Measurements from ENCODE around the gene QSOX1. TPM values are rescaled to one million over a fixed set of nuclear protein-coding genes. Genes with fewer than 3 reads are reported as not detected.

QSOX1 gene
- total and polyA plus RNA-seq, 7 experiments from 2014 or later = 9.3 to 55.6 (median 23.6) TPM

DNA sequence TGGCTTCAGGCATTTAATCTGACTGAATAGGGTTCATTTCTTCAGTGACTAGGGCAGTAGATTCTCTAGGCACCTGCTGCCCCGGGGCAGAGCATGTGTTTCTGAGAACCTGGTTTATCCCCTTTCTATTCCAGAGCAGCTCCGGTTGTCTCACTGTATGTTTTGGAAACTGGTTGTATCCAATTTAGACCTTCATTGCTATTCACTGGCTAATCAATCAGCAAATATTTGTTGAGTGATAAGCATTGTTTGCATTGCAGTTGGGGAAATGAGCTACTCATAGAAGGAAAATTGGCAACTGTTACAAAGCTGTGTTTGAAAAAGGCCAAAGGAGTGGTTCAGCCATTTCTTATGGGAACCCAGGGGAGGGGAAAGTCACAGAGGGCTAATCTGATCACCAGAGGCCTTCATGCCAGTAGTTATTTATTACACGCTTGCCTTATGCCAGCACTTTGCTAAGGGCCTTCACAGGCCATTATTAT lies 2.9 kb downstream of the QSOX1 start:
- Mint-ChIP-seq H3K4me1 (peaks cover 29 to 50% (median 42%) of the 10 kb centered on the region in 7 donors), H3K36me3 (peaks cover 0 to 5% (median 0%) of the 10 kb centered on the region in 5 donors), H3K4me3 (no peak overlapping the region), H3K27ac (peak overlapping the region in 2 of 9 donors; percentile 7 to 65), H3K27me3 (no peaks in the 10 kb centered on the region), H3K9me3 (peaks cover 0 to 2% (median 0%) of the 10 kb centered on the region in 11 donors)
- peaks cover 0 to 3% (median 0%) of the 10 kb centered on the region in 3 experiments for H3K36me3 ChIP-seq (ENCODE audit: control insufficient read depth in 2 of 3, insufficient read depth in 3 of 3, low read length in 3 of 3)
- POLR2A ChIA-PET = interaction anchor here (0.7 kb wide), 1 partner anchor 66 kb away, joined by 3 read pairs; no protein-coding TSS in a partner anchor
- intact Hi-C loops (cut with micrococcal nuclease) = loop anchor here (2.0 to 10.0 kb wide), 8 partner anchors 21 to 1867 kb away; partner anchors contain the start of genes AXDND1 (in 2 of the 2), FAM20B (in 1 of the 2), RALGPS2 (in 1 of the 2) and SOAT1 (in 1 of the 2)
- ATAC-seq (no peak), DNase-seq (no peak)
- H3K4me1 ChIP-seq (ENCODE audit: control insufficient read depth in 2 of 2, insufficient read depth in 2 of 2, low read length in 2 of 2) = peaks cover 7 to 20% of the 10 kb centered on the region in 2 donors
- H3K27me3 ChIP-seq (ENCODE audit: control insufficient read depth in 2 of 2, insufficient read depth in 2 of 2, low read length in 2 of 2) = no peaks in the 10 kb centered on the region
- H3K9me3 ChIP-seq (ENCODE audit: control insufficient read depth in 2 of 3, low read length in 3 of 3) = no peaks in the 10 kb centered on the region
- CTCF ChIA-PET = interaction anchor here (0.5 to 1.4 kb wide), 3 partner anchors 11 to 36 kb away, joined by 3 to 5 read pairs (median 5); no protein-coding TSS in a partner anchor
- H3K4me3 ChIP-seq (ENCODE audit: low read length) = no peak overlapping the region
- H3K27ac ChIP-seq (ENCODE audit: low read depth, low read length) = no peak overlapping the region

GRCh38 chr1:180158149-180159147 lies 3.8 kb downstream of the QSOX1 start:
- H3K27ac Mint-ChIP-seq = peak overlapping the region in 2 of 9 donors; percentile 23 to 65
- intact Hi-C loops (cut with micrococcal nuclease) = loop anchor here (5.0 to 10.0 kb wide), 6 partner anchors 346 to 1866 kb away; partner anchors contain the start of genes AXDND1 (in 2 of the 2), FAM20B (in 1 of the 2), RALGPS2 (in 1 of the 2) and SOAT1 (in 1 of the 2)

DNA sequence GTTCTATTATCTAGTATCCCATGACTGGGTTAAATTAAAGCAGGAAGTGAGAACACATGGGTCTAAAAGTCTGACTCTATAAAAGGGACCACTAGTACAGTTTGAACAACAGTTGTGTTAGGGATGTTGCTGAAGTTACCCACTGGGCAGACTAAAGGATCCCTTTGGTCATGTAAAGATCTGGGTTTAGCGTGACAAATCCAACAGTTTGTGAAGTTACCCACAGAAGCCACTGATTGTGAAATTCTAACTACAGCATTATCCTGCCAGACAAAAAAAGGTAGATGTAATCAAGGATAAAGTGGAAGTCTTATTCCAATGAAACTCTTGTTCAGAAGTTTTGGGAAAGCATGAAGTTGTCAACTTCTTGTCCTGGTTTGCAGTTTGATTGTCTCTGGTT lies 5.7 kb downstream of the QSOX1 start:
- POLR2A ChIA-PET = interaction anchor here (0.6 kb wide), 1 partner anchor 185 kb away, joined by 3 read pairs; no protein-coding TSS in a partner anchor
- CTCF ChIA-PET = no interaction called here
- Mint-ChIP-seq H3K4me1 (peaks cover 29 to 46% (median 39%) of the 10 kb centered on the region in 7 donors), H3K27ac (no peak overlapping the region), H3K9me3 (no peaks in the 10 kb centered on the region), H3K27me3 (no peaks in the 10 kb centered on the region), H3K4me3 (no peak overlapping the region), H3K36me3 (peaks cover 0 to 10% (median 0%) of the 10 kb centered on the region in 5 donors)
- intact Hi-C loops (cut with micrococcal nuclease) = no loop called here
- DNase-seq (no peak), ATAC-seq (peak; percentile 17)
- peaks cover 5 to 14% of the 10 kb centered on the region in 2 donors for H3K4me1 ChIP-seq (ENCODE audit: control insufficient read depth in 2 of 2, insufficient read depth in 2 of 2, low read length in 2 of 2)
- H3K27me3 ChIP-seq (ENCODE audit: control insufficient read depth in 2 of 2, insufficient read depth in 2 of 2, low read length in 2 of 2) = no peaks in the 10 kb centered on the region
- H3K9me3 ChIP-seq (ENCODE audit: control insufficient read depth in 2 of 3, low read length in 3 of 3) = no peaks in the 10 kb centered on the region
- no peaks in the 10 kb centered on the region for H3K36me3 ChIP-seq (ENCODE audit: control insufficient read depth in 2 of 3, insufficient read depth in 3 of 3, low read length in 3 of 3)
- no peak overlapping the region for H3K27ac ChIP-seq (ENCODE audit: low read depth, low read length)
- H3K4me3 ChIP-seq (ENCODE audit: low read length) = no peak overlapping the region

More at GRCh38 chr1:180158149-180159147, 3.8 kb downstream of the QSOX1 start:
- DNase-seq (no peak), ATAC-seq (no peak)
- Histone ChIP-seq H3K4me1 (ENCODE audit: control insufficient read depth in 2 of 2, insufficient read depth in 2 of 2, low read length in 2 of 2) (peaks cover 7 to 20% of the 10 kb centered on the region in 2 donors), H3K4me3 (ENCODE audit: low read length) (no peak overlapping the region), H3K27ac (ENCODE audit: low read depth, low read length) (no peak overlapping the region), H3K9me3 (ENCODE audit: control insufficient read depth in 2 of 3, low read length in 3 of 3) (no peaks in the 10 kb centered on the region), H3K27me3 (ENCODE audit: control insufficient read depth in 2 of 2, insufficient read depth in 2 of 2, low read length in 2 of 2) (no peaks in the 10 kb centered on the region), H3K36me3 (ENCODE audit: control insufficient read depth in 2 of 3, insufficient read depth in 3 of 3, low read length in 3 of 3) (peaks cover 0 to 3% (median 0%) of the 10 kb centered on the region in 3 experiments)
- Mint-ChIP-seq H3K4me3 (no peak overlapping the region), H3K36me3 (peaks cover 0 to 5% (median 0%) of the 10 kb centered on the region in 5 donors), H3K9me3 (peaks cover 0 to 2% (median 0%) of the 10 kb centered on the region in 11 donors), H3K27me3 (no peaks in the 10 kb centered on the region), H3K4me1 (peaks cover 33 to 50% (median 42%) of the 10 kb centered on the region in 7 donors)
- ChIA-PET POLR2A (no interaction called here), CTCF (interaction anchor here (0.5 to 1.4 kb wide), 5 partner anchors 10 to 364 kb away, joined by 3 to 5 read pairs (median 3); no protein-coding TSS in a partner anchor)

- Mint-ChIP-seq H3K9me3 (no peaks in the 10 kb centered on the region), H3K27me3 (no peaks in the 10 kb centered on the region), H3K4me1 (peaks cover 11 to 22% (median 16%) of the 10 kb centered on the region in 7 donors), H3K27ac (peak overlapping the region in 1 of 9 donors; percentile 60), H3K4me3 (no peak overlapping the region), H3K36me3 (peaks cover 0 to 14% (median 0%) of the 10 kb centered on the region in 5 donors)
- Histone ChIP-seq H3K27ac (ENCODE audit: low read depth, low read length) (no peak overlapping the region), H3K27me3 (ENCODE audit: control insufficient read depth in 2 of 2, insufficient read depth in 2 of 2, low read length in 2 of 2) (no peaks in the 10 kb centered on the region), H3K4me1 (ENCODE audit: control insufficient read depth in 2 of 2, insufficient read depth in 2 of 2, low read length in 2 of 2) (no peaks in the 10 kb centered on the region), H3K36me3 (ENCODE audit: control insufficient read depth in 2 of 3, insufficient read depth in 3 of 3, low read length in 3 of 3) (peaks cover 0 to 12% (median 0%) of the 10 kb centered on the region in 3 experiments), H3K4me3 (ENCODE audit: low read length) (no peak overlapping the region), H3K9me3 (ENCODE audit: control insufficient read depth in 2 of 3, low read length in 3 of 3) (no peaks in the 10 kb centered on the region)
- intact Hi-C loops (cut with micrococcal nuclease) = no loop called here
- CTCF ChIA-PET = no interaction called here
- DNase-seq (no peak), ATAC-seq (peak; percentile 46)
- POLR2A ChIA-PET = no interaction called here
Measured at GRCh38 chr1:180163041-180163440, 8.4 kb downstream of the QSOX1 start.

DNA sequence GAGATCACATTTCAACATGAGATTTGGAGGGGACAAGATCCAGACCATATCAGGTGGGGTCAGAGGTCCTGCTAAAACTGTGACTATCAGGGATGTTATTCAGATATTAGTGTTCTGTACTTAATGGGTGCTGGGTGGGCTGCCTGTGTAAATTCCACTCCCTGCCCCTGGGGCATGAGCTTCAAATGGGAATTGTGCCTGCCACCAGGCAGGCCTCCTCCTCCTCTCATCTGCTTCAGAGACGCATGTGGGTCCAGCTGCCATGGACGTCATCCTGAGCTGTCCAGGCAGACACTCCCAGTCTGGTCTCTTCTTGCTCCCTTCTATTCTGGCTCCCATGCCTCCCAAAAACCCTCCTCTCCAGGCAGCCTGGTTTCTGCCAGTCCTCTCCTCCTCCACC lies 10.4 kb downstream of the QSOX1 start:
- ATAC-seq (no peak), DNase-seq (no peak)
- Histone ChIP-seq H3K4me1 (ENCODE audit: control insufficient read depth in 2 of 2, insufficient read depth in 2 of 2, low read length in 2 of 2) (no peaks in the 10 kb centered on the region), H3K4me3 (ENCODE audit: low read length) (no peak overlapping the region), H3K27me3 (ENCODE audit: control insufficient read depth in 2 of 2, insufficient read depth in 2 of 2, low read length in 2 of 2) (no peaks in the 10 kb centered on the region), H3K9me3 (ENCODE audit: control insufficient read depth in 2 of 3, low read length in 3 of 3) (no peaks in the 10 kb centered on the region), H3K36me3 (ENCODE audit: control insufficient read depth in 2 of 3, insufficient read depth in 3 of 3, low read length in 3 of 3) (peaks cover 0 to 25% (median 0%) of the 10 kb centered on the region in 3 experiments), H3K27ac (ENCODE audit: low read depth, low read length) (no peak overlapping the region)
- H3K9me3 Mint-ChIP-seq = no peaks in the 10 kb centered on the region
- intact Hi-C loops (cut with micrococcal nuclease) = no loop called here
- H3K36me3 Mint-ChIP-seq = peaks cover 0 to 15% (median 0%) of the 10 kb centered on the region in 5 donors
- H3K4me3 Mint-ChIP-seq = no peak overlapping the region
- ChIA-PET CTCF (no interaction called here), POLR2A (no interaction called here)
- H3K4me1 Mint-ChIP-seq = peaks cover 0 to 13% (median 5%) of the 10 kb centered on the region in 7 donors
- no peaks in the 10 kb centered on the region for H3K27me3 Mint-ChIP-seq
- H3K27ac Mint-ChIP-seq = peak overlapping the region in 3 of 9 donors; percentile 4 to 64 (median 41)

Data from naive thymus-derived CD4-positive, alpha-beta T cell (primary cell).